ENCODE data around the gene ANKRD33B. TPM values are rescaled to one million over a fixed set of nuclear protein-coding genes. Genes with fewer than 3 reads are reported as not detected.
"Not testable (repeated sequence)": the region's sequence is repeated elsewhere in the genome, so short reads cannot be mapped to it uniquely, and the experiment has no call there.

ANKRD33B gene
- total RNA-seq, 1 experiment from 2014 or later: 6.9 TPM

- Histone ChIP-seq H2AFZ (ENCODE audit: low read length) (no peak overlapping the region), H3K18ac (ENCODE audit: insufficient read length, low read depth, low read length) (no peak overlapping the region), H3K4me2 (ENCODE audit: insufficient read depth, insufficient read length, low read length) (no peak overlapping the region), H3K14ac (ENCODE audit: insufficient read depth, low read length) (no peak overlapping the region), H2BK20ac (ENCODE audit: low read depth, low read length, poor library complexity, severe bottlenecking) (no peak overlapping the region), H4K5ac (ENCODE audit: insufficient read length, low read depth, low read length) (no peak overlapping the region), H2BK5ac (ENCODE audit: insufficient read length, low read length) (no peak overlapping the region), H2AK5ac (ENCODE audit: insufficient read length, low read length) (no peak overlapping the region), H3K27me3 (ENCODE audit: insufficient read depth, low read length) (no peaks in the 10 kb centered on the region), H3K9ac (ENCODE audit: extremely low read depth, insufficient read length, low read length) (no peak overlapping the region), H3K4ac (ENCODE audit: low read depth, low read length) (no peak overlapping the region), H2BK15ac (ENCODE audit: low read depth, low read length) (no peak overlapping the region), H3K79me1 (ENCODE audit: insufficient read depth, low read depth, low read length, poor library complexity, severe bottlenecking) (no peaks in the 10 kb centered on the region), H3K23ac (ENCODE audit: insufficient read length, low read depth, low read length) (no peak overlapping the region), H3K27ac (ENCODE audit: insufficient read length, low read depth, low read length) (no peak overlapping the region), H2BK12ac (ENCODE audit: insufficient read length, low read depth, low read length) (no peak overlapping the region), H3K79me2 (ENCODE audit: insufficient read depth, low read length) (no peaks in the 10 kb centered on the region), H3K56ac (ENCODE audit: insufficient read length, low read depth, low read length) (no peak overlapping the region), H4K20me1 (ENCODE audit: control insufficient read depth, insufficient read depth, insufficient read length) (no peaks in the 10 kb centered on the region), H3T11ph (ENCODE audit: low read length) (no peak overlapping the region), H2BK120ac (ENCODE audit: low read depth, low read length, poor library complexity, severe bottlenecking) (no peak overlapping the region), H4K8ac (replicated peaks; ENCODE audit: insufficient read length, low read depth, low read length) (no peak overlapping the region), H3K4me1 (ENCODE audit: insufficient read depth, low read length) (0 out of 2 replicates have a peak, but pooled peaks cover 2% of the 10 kb centered on the region), H3K9me3 (ENCODE audit: control insufficient read depth, low read depth, low read length) (no peaks in the 10 kb centered on the region), H3K23me2 (ENCODE audit: insufficient read length, low read depth, low read length, poor library complexity, severe bottlenecking) (peaks cover 3% of the 10 kb centered on the region), H4K91ac (ENCODE audit: insufficient read length, low read depth, low read length) (no peak overlapping the region)
- Mint-ChIP-seq H3K4me3 (no peak overlapping the region), H3K27me3 (ENCODE audit: low read depth) (peaks cover 2% of the 10 kb centered on the region), H3K9me3 (no peaks in the 10 kb centered on the region), H3K36me3 (ENCODE audit: insufficient read depth in 1 of 3, low read depth in 3 of 3) (peaks cover 0 to 1% (median 0%) of the 10 kb centered on the region in 3 experiments; a peak in 1 of 7 replicates), H3K27ac (no peak overlapping the region), H3K4me1 (peaks cover 32 to 38% of the 10 kb centered on the region in 2 experiments)
- DNase-seq: no peak
- TF ChIP-seq, protein P1, sequence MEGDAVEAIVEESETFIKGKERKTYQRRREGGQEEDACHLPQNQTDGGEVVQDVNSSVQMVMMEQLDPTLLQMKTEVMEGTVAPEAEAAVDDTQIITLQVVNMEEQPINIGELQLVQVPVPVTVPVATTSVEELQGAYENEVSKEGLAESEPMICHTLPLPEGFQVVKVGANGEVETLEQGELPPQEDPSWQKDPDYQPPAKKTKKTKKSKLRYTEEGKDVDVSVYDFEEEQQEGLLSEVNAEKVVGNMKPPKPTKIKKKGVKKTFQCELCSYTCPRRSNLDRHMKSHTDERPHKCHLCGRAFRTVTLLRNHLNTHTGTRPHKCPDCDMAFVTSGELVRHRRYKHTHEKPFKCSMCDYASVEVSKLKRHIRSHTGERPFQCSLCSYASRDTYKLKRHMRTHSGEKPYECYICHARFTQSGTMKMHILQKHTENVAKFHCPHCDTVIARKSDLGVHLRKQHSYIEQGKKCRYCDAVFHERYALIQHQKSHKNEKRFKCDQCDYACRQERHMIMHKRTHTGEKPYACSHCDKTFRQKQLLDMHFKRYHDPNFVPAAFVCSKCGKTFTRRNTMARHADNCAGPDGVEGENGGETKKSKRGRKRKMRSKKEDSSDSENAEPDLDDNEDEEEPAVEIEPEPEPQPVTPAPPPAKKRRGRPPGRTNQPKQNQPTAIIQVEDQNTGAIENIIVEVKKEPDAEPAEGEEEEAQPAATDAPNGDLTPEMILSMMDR (conservative IDR thresholded peaks at IDR 0.05): no peak
- WGBS (ENCODE audit: extremely low coverage, insufficient read length, low lambda C conversion rate): no CpG with 5 or more reads among the region's 5 CpGs
Measured at GRCh38 chr5:10630126-10630525, 66.3 kb downstream of the ANKRD33B start.

GRCh38 chr5:10630744-10631143 is 66.9 kb downstream of the ANKRD33B start:
- not testable (repeated sequence) for H3K9me3 ChIP-seq (ENCODE audit: control insufficient read depth, low read depth, low read length); H4K8ac ChIP-seq (replicated peaks; ENCODE audit: insufficient read length, low read depth, low read length); H3K9ac ChIP-seq (ENCODE audit: extremely low read depth, insufficient read length, low read length); H3K23me2 ChIP-seq (ENCODE audit: insufficient read length, low read depth, low read length, poor library complexity, severe bottlenecking); H3T11ph ChIP-seq (ENCODE audit: low read length); DNase-seq; H2BK20ac ChIP-seq (ENCODE audit: low read depth, low read length, poor library complexity, severe bottlenecking); H3K4me2 ChIP-seq (ENCODE audit: insufficient read depth, insufficient read length, low read length); H3K4ac ChIP-seq (ENCODE audit: low read depth, low read length); H3K56ac ChIP-seq (ENCODE audit: insufficient read length, low read depth, low read length); H2BK120ac ChIP-seq (ENCODE audit: low read depth, low read length, poor library complexity, severe bottlenecking); H2BK15ac ChIP-seq (ENCODE audit: low read depth, low read length); H3K27ac ChIP-seq (ENCODE audit: insufficient read length, low read depth, low read length); H4K20me1 ChIP-seq (ENCODE audit: control insufficient read depth, insufficient read depth, insufficient read length); H2BK5ac ChIP-seq (ENCODE audit: insufficient read length, low read length); H2AFZ ChIP-seq (ENCODE audit: low read length); H4K5ac ChIP-seq (ENCODE audit: insufficient read length, low read depth, low read length); H3K9me3 Mint-ChIP-seq; H3K27me3 ChIP-seq (ENCODE audit: insufficient read depth, low read length); H3K4me1 ChIP-seq (ENCODE audit: insufficient read depth, low read length); H2BK12ac ChIP-seq (ENCODE audit: insufficient read length, low read depth, low read length); H2AK5ac ChIP-seq (ENCODE audit: insufficient read length, low read length); H3K14ac ChIP-seq (ENCODE audit: insufficient read depth, low read length); H3K79me2 ChIP-seq (ENCODE audit: insufficient read depth, low read length); H4K91ac ChIP-seq (ENCODE audit: insufficient read length, low read depth, low read length); H3K27me3 Mint-ChIP-seq (ENCODE audit: low read depth); H3K36me3 Mint-ChIP-seq (ENCODE audit: insufficient read depth in 1 of 3, low read depth in 3 of 3); H3K79me1 ChIP-seq (ENCODE audit: insufficient read depth, low read depth, low read length, poor library complexity, severe bottlenecking); H3K4me3 Mint-ChIP-seq; H3K18ac ChIP-seq (ENCODE audit: insufficient read length, low read depth, low read length); H3K23ac ChIP-seq (ENCODE audit: insufficient read length, low read depth, low read length)
- WGBS (ENCODE audit: extremely low coverage, insufficient read length, low lambda C conversion rate): no CpG with 5 or more reads among the region's 4 CpGs
- H3K27ac Mint-ChIP-seq: peak overlapping the region in 1 of 3 experiments; percentile 13; a peak in 1 of 7 replicates
- H3K4me1 Mint-ChIP-seq: peaks cover 38 to 44% of the 10 kb centered on the region in 2 experiments
